NCI-H524 treated with DMSO at 0.1 percent for 48 hours (cell line): Measurements from ENCODE around the gene SUPT4H1.
A peak's percentile ranks its signal among the peaks of the same experiment; 100 is the strongest.

Experiments
- DNase-seq: peaks from one replicate; lab custom pipeline; 2025; lab: John Stamatoyannopoulos, UW

SUPT4H1 gene

DNA sequence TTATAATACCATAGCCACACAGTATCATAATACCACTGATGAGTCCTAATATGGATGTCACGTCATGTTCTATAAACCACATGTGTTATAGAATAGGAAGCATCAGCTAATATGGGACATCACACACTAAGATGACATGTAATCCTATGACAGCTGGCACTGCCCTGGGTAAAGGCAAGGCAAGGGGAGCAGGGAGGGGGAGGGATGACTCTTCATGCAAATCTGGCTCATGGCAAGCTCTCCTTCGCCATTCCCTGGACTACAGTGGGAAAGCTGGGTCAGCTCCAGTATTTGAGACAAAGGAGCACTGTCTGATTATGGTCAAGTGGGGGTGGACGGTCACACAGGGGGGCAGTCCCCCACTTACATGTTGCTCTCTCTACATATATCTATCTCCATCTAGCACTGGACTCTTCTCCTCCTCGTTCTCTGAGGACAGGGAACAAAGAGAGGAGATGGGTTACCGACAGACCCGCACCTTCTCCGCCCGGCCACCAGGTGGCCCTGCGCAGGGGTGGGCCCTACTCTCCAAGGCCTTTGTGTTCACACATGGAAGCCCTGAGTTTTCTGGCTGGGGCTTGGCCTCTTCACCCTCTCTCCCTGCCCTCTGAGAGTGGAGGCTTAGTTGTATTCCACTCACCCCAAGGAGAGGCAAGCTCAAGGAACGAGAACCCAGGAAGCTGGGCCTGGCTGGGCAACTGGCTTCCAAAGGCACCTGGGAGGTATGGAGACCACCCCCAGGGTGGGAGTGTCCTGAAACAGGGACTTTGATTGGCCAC is 47.8 kb downstream of the SUPT4H1 start:
- DNase-seq: peak; percentile 92

DNA sequence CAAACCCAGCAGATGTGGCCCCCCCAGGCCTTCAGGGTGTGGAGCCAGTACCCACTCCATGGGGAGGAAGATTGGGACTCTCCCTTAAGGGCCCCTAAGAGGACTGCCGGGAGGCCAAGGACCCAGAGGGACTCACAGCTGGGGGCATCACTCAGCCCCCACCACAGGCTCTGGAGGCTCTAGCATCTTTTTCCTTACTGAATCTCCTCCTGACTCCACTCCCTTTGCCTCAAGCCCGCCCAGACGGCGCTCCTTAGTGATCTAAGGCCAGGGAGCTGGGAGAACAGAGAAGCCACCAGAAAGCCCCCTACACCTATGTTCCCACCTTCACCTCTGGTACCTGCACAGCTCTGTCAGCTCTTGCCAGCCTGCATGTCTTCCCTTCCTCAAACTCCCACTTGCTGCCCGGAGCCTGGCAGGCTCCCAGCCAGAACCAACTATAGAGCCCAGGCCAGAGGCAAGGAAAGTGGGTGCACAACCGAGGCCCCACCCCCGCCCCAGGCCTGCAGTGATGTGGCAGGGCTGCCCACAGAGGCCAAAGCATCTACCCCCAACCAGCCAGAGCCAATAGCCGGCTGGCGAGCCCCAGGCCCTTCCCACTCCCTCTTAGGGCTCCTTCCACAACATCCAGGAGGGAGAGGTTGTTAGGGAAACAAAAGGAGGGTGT is 48.9 kb downstream of the SUPT4H1 start:
- DNase-seq: no peak

DNA sequence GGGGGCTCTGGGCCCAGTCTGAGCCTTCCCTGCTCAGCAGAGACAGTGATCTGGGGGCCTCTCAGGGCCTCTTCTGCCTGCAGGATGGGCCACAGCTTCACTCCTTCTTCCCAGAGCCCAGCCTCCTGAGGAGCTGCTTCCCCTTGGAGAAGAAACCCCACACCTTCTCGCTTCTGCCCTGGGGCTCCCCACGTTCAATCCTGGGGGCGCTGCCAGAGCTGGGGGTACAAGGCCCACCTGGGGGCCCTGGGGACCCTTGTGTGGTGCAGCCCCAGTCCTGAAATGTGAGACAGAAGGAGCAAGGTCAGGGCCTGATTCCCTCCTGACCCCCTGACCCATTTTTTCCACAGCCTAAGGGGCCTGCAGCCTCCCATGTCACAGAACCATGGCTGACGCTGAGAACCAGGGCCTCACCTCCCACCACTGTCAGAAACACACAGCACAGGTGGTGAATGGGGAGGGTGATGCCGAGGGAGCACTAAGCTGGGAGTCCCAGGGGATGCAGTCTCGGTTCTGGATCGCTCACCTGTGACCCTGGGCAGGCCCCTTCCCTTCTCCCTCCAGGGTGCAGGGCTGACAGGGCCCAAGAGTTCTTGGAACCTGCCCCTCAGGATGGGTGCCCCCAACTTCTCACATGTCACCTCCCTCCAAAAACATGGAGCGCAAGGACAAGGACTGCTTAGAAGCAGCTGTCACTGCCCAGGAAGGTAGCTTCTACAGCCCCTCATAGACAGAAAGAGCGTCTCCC is 49.7 kb downstream of the SUPT4H1 start:
- DNase-seq: no peak

DNA sequence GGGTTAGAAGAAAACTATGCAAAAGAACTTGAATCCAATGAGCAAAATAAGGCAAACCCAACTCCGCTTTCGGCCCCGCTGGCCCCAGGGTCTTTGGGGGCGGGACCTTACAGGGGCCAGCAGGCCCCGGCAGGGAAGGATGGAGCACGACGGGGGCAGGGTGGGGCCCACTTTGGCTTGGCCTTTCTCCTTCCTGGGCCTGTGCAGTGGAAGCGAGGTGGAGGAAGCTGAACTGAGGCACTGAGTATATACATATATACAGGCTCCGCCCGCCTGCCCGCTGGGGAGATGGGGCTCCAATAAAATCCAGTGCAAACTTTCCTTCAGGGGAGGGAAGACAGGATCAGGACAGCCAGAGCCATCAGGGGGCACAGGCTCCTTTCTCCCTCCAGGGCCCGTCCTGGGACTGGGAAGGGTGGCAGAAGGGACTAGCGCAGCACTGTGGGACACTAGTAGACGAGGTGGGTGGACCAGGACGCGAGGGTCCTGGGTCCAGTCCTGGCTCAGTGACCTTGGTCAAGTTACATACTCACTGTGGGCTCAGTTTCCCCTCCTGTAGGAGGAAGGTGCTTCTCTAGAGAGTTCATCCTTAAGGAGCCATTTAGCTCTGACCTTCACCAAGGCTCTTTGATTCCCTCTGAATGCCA is 50.4 kb downstream of the SUPT4H1 start:
- DNase-seq: no peak

DNA sequence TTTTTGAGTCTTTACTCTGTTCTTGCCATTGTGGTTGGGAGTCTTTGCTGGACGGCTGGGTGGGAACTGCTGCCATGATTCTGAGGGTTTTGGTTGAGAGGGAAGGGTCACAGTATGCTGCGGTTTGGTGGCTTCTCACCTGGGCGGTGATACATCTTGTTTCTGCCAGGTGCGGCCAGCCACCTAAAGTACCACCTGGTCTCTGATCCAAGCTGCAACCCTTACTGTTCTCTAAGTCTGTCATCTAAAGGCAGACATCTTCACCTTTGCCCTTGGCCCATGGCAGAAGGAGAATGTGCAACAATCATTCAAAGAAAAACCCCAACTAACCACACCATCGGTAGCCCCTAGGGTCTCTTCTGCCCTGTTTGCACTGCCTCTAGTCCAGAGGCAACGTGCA is 51.7 kb downstream of the SUPT4H1 start:
- no peak for DNase-seq
